GM18511 (cell line): Measurements from ENCODE around the gene ALPL.
"Not testable (repeated sequence)": the region's sequence is repeated elsewhere in the genome, so short reads cannot be mapped to it uniquely, and the experiment has no call there.

Source experiments
- ATAC-seq: cut with Tn5 transposase; IDR thresholded peaks from one replicate; pipeline ENCODE4 v1.9.1; 2021; ENCODE audit warnings: mild to moderate bottlenecking, moderate library complexity; ENCODE audit not compliant: unreplicated experiment

The ALPL gene

GRCh38 chr1:21553116-21553926, 44.1 kb downstream of the ALPL start:
- no peak for ATAC-seq

- no peak for ATAC-seq
Observed at GRCh38 chr1:21559788-21560567, 50.8 kb downstream of the ALPL start.

- ATAC-seq: no peak
Observed at GRCh38 chr1:21560916-21561638, 51.9 kb downstream of the ALPL start.

DNA sequence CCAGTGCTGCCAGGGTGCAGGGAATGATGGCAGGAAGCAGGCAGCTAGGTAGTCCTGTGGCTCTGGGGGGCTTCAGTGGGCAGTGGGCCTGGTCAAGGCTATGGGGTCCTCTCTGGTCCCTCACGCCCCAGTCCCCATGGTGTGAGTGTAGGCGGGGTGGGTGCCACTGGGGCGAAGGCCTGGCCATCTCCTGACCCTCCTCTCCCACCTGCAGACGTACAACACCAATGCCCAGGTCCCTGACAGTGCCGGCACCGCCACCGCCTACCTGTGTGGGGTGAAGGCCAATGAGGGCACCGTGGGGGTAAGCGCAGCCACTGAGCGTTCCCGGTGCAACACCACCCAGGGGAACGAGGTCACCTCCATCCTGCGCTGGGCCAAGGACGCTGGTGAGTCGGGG, 53.7 kb downstream of the ALPL start:
- no peak for ATAC-seq

GRCh38 chr1:21563971-21564370, 54.7 kb downstream of the ALPL start:
- ATAC-seq: no peak

DNA sequence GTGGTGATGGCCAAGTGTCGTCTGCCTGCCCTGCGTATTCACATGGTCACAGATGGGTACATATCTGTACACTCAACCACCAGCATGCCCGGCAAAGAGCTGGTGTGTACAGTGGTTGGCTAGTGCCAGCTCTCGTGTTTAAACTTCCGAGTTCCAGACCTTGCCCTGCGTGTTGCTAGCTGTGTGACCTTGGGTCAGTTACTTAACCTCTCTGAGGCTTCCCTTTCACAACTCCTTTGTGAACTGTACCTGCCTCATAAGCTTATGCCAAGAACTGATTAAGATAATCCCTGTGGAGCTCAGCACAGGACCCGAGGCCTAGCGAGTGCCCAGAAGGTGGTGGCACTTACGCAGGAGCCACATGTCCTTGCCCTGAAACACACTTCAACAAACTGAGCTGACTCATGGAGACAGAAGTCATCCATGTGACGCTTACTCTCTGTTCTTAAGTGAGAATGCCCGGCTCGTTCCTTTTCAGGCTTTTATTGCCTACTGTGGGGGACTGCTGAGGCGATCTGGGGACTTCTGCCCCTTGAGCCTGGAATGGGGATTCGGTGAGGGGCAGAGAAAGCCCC, 55.4 kb downstream of the ALPL start:
- ATAC-seq: no peak

- no peak for ATAC-seq
Observed at GRCh38 chr1:21565285-21565684, 56.1 kb downstream of the ALPL start.

- not testable (repeated sequence) for ATAC-seq
Observed at GRCh38 chr1:21566361-21566760, 57.1 kb downstream of the ALPL start.

DNA sequence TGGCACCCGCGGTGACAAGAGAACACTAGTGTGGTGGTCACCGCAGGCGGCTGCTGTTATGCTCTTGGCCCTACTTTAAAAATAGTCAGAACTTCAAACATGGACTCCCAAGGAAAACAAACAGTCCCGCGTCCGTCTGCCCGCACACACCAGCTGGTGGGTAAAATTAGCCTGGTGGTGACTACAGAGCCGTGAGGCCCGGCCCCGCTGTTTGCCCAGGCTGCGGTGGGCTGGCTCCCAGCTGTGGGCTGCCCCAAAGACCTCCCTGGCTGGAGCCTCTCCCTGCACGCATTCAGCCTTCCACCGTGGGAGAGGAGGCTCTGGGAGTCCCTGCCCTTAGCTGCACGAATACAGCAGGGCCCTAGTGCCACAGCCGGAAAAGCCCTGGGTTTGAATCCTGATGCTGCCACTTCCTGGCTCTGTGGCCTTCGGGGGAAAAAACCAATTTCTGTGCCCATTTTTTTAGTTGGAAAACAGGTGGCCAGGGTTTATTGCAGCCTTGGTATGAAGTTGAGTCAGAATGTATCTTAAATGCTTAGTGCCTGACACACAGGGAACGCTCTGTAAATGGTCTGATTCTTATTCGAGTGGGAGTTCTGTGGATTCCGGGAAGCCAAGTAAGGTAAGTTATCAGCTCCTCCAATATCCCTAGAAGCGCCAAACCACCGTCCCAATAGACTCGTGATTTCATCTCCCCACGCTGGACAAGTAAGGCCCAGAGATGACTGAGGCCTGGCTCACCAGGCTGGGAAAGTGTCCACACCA, 58.2 kb downstream of the ALPL start:
- ATAC-seq: no peak

DNA sequence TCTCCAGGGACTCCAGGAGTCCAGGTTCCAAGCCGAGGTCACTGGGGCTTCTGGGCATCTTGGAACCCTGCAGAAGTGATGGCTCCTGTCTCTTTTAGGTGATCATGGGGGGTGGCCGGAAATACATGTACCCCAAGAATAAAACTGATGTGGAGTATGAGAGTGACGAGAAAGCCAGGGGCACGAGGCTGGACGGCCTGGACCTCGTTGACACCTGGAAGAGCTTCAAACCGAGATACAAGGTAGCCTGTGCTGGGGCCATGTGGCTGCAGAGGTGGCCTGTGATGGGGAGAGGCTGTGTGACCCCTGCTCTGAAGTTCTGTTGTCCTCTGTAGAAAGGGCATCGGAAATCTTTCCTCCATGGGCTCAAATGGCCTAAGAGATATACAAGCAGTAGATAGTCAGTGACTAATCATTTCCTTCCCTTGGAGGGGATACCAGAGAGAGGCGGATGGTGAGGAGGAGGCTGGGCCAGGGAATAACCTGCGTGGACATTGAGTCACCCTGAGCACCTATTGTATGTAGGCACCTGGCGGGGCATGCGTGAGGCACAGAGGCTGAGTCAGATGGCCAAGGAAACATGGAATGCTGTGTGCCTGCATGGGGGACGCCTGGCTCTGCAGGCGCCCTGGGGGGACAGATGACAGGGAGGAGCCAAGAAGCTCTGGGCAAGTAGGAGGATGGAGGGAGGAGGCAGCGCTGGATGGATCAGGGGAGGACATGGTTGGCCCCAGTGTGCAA, 59.0 kb downstream of the ALPL start:
- ATAC-seq: no peak

DNA sequence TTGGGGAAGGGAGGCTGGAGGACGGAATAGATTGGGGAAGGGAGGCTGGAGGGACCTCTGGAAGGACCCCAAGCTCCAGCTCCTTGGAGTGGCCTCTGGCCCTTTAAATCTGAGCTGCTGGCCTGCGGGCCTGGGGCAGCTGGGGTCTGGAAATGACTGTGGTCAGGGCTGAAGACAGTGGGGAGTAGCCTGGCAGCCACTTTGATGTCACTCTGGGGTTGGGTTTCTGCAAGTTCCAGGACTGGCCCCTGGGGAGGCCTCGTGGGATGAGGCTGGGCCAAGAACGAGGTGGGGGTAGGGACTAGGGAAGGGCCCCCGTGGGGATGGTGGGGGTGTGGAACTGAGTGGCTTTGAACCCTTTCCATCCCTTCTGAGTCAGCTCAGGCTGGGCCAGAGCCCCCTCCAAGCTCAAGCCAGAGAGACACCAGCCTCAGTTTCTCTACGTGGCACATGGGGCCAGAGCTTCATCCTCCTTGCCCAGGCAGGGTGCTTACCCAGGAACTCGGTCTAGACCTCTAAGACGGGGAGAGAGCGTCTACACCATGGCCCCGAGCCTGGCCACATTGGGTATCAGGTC, 59.7 kb downstream of the ALPL start:
- no peak for ATAC-seq

GRCh38 chr1:21569820-21570527, 60.8 kb downstream of the ALPL start:
- ATAC-seq: no peak

DNA sequence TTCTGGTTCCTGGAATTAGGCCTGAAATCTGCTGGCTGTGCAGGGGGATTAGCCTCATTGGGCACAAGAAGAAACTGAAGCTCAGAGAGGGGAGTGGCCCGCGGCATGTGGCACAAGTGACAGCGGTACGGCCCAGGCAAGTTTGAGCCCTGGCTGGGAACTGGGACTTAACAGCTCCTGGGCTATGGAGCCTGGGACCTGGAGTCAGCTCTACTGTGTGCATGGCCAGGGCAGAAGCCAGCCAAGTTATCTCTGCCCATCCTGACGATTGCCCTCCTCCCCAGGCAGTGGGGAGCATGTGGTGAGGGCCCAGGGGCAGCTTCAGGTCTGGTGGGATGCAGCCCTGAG, 61.3 kb downstream of the ALPL start:
- ATAC-seq: no peak

- ATAC-seq: no peak
Observed at GRCh38 chr1:21570885-21571284, 61.7 kb downstream of the ALPL start.

- no peak for ATAC-seq
Observed at GRCh38 chr1:21572221-21572620, 63.0 kb downstream of the ALPL start.

- no peak for ATAC-seq
Observed at GRCh38 chr1:21572735-21573277, 63.6 kb downstream of the ALPL start.

DNA sequence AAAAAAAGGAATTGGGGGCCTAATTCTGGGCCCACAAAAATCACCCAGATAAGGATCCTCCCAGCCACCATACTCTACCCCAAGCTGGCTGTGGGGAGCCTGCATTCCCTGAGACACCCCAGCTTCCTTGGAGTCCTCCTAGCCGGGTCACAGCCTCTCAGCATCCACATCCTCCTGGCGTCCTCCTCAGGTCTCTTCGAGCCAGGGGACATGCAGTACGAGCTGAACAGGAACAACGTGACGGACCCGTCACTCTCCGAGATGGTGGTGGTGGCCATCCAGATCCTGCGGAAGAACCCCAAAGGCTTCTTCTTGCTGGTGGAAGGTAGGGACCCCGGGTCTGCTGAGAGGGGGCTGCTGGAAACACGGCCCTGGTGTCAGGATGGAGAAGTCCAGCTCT, 64.3 kb downstream of the ALPL start:
- no peak for ATAC-seq

- no peak for ATAC-seq
Observed at GRCh38 chr1:21573971-21574465, 64.8 kb downstream of the ALPL start.
